Dermis microvascular lymphatic vessel endothelial cell (primary cell): Measurements from ENCODE around the gene TEX13C. TPM values are rescaled to one million over a fixed set of nuclear protein-coding genes. Genes with fewer than 3 reads are reported as not detected.
"Not testable (repeated sequence)": the region's sequence is repeated elsewhere in the genome, so short reads cannot be mapped to it uniquely, and the experiment has no call there.

Source experiments
- DNase-seq, 2 donors: peaks; one replicate each; pipeline versions ENCODE4 v3.0.0 to v3.0.0-alpha.2; 2010; ENCODE audit warnings: low read depth in 2 of 2
- total RNA-seq: library from RNA; depleted of rRNA; stranded (reverse); fragments of >200 nt; gene quantifications from 2 replicates; pipeline ENCODE4 v1.2.1, GENCODE V29; 2014

Gene TEX13C
- total RNA-seq, result not detected in 2 replicates

DNA sequence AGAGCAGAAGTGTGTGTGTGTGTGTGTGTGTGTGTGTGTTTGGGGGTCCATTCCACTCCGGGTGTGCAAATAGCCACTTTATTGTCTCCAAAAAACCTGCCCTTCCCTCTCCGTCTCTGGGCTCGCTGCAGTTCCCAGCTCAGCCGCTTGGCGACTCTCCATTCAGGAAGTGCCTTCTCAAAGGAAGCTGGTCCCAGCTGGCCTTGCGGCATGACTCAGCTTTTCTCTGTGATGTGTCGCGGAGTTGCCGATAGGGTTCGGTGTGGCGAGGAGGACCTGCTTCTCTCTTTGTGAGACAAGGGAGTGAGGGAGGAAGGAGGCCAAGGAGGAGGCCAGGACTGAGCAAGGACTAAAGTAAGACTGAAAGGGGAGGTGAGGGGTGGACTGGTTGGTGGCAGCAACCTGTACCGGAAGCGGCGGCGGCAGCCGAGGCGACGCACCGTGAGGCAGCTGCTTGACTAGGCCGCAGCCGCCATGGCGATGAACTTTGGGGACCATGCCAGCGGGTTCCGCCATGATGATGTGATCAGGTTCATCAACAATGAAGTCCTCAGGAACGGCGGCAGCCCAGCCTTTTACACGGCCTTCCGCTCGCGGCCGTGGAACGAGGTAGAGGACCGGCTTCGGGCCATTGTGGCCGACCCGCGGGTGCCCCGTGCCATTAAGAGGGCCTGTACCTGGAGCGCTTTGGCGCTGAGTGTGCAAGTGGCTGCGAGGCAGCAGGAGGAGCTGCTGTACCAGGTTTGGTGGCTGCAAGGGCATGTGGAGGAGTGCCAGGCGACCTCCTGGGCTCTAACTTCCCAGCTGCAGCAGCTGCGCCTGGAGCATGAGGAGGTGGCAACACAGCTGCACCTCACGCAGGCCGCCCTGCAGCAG is at the start of gene TEX13C:
Gene TEX13C (plus strand): TSS at position 226 of the 876 bp plus-strand sequence. CDS start 249 bp downstream, at position 475.
- DNase-seq, result no peak

DNA sequence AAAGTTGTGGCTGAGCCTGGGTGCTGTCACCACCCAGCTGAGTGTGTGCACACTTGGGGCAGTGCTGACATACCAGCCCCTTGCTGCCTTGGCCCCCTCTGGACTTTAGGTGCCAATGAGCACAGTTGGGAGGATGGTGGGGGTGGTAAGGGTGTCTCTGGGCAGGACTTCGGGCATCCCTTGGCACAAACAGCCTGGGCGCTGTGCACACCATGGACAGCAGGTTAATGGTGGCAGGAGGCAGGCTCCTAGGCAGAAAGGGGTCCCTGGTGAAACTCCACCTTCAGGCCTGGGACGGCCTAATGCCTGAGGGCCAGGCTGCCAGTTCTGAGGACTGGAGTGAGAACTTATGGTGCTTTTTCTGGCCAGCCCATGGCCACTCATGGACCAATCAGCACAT is 32.4 kb upstream of the TEX13C start:
- DNase-seq, result no peak

DNA sequence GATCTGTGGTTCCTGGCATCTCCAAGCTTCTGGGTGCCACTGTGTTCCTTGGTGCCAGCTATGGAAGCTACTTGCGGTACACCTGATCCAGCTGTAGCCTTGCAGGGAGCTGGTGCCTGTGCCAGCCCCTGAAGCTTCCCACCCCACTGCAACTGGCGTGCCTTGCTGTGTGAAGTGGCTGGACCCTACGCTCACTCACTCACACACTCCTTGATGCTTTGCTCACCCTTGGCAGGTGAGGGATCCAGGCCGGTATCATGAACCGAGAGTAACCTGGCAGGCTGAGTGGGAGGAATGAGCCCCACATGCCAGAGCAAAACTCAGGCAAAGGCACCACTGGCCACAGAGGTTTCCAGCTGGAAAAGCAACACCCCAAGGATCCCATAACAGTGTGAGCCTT is 31.3 kb upstream of the TEX13C start:
- DNase-seq, result no peak

DNA sequence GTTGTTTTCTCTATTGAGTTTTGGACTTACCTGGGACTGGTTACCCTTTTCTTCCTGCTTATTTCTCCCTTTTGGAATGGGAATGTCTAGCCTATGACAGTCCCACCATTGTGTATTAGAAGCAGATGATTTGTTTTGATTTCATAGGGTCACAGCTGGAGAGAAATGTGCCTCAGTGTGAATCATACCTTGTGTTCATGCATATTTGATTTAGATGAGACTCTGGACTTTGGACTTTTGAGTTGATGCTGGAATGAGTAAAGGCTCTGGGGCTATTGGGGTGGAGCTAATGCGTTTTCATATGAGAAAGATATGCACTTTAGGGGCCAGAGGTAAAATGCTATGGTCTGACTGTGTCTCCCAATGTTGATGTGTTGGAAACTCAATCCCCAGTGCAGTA is 30.5 kb upstream of the TEX13C start:
- no peak for DNase-seq

DNA sequence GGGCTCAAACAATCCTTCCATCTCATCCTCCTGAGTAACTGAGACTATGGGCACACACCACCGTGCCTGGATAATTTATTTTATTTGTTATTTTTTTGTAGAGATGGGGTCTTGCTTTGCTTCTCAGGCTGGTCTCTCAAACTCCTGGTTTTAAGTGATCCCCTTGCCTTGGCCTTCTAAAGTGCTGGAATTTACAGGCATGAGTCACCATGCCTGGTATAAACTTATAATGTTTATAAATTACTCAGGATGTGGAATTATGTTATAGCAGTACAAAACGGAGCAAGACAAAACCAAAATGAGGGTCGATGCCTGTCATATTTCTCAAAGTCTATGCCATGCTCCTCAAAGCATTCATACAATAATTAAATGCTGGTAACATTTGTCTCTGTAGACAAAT is 29.8 kb upstream of the TEX13C start:
- DNase-seq, result no peak

DNA sequence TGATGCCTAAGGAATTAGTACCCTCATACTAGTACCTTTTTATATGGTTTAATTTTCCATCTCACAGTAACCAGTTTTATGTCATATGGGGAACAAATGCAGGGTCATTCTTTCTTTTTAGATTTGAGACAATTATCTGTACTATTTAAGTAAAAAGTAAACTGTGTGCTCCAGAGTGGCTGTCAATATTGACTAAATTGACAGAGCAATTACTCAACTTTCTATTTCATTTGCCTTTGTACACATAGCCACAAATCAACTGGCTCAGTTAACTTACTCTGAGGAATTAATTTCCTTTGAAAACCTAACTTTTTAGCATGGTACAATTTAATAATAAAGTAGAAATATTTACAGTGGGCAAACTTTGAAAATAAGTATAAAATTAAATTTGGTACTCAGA is 28.5 kb upstream of the TEX13C start:
- no peak for DNase-seq

DNA sequence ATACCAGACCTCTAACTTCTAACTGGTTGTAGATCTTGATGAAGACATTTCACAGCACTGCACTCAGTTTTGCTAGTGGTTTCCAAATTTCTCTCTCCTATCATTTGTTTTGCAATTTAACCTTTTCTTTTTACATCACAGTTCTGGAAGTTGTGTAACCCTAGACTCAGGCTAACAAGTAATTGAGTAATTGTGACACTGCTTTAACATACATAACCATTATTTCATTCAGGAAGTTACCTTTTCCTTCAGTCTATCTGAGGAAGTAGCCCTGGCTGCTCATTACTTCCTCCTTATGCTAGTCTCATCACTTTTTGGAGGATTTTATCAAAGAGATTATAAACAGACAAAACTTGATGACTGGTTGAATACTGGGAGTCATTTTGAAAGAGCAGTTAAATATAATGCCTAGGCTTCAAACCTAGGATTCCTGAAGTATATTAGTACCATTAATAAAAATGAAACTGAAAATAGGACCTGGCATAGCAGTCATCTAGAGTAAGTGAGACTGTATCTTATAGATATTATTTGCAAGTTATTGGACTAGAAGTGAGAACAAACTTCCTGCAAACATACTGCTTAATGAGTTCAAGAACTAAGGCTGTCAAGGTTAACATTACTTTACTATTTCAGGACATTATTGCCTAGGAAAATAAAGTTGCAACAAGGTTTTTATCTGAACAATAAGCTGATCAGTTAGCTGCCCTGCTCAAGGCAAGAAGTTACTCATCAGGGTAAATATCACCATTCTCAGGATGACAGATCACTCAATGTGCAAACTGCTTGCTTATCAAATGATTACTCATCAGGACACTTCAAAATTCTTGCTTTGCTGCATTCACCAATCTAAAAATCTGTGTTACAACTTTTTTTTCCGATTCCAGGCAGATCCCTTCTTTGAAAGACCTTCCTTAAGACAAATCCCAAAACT is 25.6 kb upstream of the TEX13C start:
- DNase-seq, result no peak

DNA sequence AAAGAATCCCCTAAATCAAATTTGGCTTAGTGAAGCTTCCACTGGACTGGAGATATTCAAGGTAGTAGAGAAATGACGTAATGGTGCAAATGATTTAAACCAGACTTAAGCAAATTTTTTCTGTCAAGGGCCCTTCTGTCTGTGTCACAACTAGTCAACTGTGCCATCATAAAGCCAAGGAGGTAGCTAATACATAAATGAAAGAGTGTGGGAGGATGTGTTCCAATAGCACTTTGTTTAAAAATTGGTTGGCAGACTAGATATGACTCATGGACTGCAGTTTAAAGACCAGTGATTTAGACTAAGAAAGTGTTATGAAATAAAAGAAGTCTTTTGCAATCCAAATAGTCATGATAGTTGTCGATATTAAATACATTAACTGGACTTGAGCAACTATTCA is 24.3 kb upstream of the TEX13C start:
- DNase-seq, result no peak

DNA sequence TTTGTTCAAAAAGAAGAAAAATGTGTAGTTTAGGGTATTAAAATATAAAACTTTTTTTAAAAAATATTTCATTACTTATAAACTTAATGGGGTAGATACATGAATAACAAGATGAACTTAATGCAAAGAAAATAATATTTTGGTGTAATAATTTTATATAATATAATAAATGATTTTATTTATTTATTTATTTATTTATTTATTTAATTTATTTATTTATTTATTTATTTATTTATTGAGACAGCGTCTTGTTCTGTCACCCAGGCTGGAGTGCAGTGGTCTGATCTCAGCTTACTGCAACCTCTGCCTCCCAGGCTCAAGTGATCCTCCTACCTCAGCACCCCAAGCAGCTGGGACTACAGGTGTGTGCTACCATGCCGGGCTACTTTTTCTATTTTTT is 20.8 kb upstream of the TEX13C start:
- DNase-seq, result no peak

DNA sequence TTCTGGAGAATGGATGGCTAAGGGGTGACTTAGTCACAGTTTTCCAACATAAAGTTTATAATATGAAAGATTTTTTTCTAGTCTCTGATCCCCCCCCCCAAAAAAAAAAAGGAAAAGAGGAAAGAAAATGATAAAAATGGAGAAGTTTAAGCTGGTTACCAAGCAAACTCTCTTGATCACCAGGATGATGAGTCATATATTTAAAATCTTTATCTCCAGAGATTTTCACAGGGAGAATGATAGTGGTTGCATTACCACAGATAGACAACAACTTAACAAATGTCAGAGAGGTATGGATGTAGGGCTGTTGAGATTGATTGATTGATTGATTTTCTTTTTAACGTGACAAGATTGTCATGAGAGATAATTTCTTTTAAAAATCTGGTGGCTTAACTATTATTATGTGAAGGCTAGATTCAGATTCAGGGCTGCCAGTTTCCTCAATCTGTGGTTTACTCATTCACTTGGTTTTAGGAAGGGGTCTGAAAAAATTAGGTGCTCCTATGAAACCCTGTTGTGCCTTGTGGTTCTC is 13.3 kb upstream of the TEX13C start:
- DNase-seq, result no peak

DNA sequence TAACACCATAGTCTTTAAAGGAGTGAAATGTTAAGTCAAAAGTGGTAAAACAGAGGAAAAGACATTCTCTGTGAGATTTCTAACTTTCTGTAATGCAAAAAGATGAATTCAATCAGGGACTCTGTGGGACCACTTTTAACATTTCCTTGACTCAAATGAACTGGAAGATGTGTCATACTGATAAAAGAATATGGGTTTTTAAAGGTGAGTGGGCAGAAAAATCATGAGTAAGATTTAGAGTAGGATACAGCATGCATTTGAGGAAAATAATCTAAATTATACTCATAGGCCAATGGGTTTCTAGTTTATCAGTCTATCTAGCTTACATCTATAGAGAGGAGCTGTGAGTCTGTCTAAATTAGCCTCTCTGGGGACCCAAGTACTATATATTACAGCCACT is 11.0 kb upstream of the TEX13C start:
- no peak for DNase-seq

DNA sequence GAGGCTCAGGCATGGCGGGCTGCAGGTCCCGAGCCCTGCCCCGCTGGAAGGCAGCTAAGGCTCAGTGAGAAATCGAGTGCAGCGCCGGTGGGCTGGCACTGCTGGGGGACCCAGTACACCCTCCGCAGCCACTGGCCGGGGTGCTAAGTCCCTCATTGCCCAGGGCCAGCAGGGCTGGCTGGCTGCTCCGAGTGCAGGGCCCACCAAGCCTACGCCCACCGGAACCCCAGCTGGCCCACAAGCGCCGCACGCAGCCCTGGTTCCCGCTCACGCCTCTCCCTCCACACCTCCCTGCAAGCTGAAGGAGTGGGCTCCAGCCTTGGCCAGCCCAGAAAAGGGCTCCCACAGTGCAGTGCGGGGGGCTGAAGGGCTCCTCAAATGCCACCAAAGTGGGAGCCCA is 505 bp upstream of the TEX13C start:
- DNase-seq, result not testable (repeated sequence)

DNA sequence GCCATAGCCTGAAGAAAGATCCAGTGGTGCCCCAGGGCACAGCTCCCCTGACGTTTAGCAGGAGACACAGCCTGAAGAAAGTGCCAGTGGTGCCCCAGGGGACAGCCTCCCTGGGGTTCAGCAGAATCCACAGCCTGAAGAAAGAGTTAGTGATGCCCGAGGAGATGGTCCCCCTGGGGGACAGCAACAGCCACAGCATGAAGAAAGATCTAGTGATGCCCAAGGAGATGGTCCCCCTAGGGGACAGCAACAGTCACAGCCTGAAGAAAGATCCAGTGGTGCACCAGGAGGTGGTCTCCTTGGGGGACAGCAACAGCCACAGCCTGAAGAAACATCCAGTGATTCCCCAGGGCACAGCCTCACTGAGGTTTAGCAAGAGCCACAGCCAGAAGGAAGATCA is 2.8 kb downstream of the TEX13C start:
- no peak for DNase-seq

DNA sequence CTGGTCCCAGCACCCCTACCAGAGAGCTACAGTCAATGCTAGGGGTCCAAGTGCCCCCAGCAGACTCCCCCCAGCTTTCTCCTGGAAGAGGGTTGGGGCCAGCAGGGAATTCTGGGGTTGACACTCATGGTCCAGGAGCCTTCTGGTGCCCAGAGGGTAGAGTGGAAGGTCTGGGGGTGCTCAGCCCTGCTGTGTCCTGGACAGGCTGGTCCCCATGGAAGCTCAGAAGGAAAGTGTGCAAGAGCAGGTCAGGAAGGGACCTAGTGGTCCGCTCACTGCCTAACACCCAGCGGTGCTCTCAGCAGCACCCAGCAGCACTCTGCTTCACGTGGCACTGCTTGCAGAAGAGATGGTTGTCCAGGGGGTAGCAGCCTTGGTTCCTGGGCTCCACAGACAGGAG is 6.9 kb downstream of the TEX13C start:
- no peak for DNase-seq

DNA sequence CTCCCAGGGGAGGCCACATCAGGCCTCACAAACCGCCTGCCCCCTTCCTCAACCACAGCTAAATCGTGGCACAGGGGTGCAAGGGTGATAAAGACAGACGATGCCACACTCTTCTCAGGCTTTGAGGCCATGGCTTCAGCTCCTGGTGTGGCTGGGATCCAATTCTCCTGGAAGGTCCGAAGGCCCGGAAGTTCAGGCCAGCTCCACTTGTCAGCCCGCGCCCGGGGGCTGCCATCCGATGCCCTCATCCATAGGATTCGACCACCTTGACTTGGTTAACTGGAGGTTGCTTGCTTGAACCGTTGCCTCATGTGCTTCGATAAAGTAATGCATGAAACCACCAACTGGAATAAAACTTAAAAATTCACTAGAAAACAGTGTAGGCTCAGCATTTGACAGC is 8.2 kb downstream of the TEX13C start:
- DNase-seq, result no peak

DNA sequence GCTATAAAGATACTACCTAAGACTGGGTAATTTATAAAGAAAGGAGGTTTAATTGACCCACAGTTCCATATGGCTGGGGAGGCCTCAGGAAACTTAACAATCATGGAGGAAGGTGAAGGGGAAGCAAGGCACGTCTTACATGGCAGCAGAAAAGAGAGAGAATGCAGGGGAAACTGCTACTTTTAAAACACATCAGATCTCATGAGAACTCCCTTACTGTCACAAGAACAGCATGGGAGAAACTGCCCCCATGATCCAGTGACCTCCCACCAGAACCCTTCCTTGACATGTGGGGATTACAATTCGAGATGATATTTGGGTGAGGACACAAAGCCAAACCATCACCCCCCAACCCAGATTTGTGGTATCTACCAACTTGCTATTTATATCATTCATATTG is 13.9 kb downstream of the TEX13C start:
- no peak for DNase-seq

DNA sequence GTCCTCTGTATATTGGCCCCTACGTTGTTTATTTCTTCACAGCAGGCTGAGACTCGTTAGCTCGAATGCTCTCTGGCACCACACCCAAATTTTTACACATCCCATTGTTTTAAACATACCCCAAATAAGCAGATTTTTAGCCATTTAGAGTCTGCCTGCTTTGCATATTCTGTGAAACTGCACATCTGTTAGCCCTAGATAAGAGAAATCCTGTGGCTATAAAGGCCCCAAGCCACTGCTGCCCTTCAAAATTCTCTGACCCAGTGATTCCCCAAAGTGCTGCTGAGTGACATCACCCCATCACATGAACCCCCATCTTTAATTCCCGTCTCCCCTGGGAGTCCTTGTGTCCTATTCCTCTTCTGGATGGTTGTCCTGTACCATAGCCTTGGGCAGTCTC is 20.8 kb downstream of the TEX13C start:
- DNase-seq, result no peak

DNA sequence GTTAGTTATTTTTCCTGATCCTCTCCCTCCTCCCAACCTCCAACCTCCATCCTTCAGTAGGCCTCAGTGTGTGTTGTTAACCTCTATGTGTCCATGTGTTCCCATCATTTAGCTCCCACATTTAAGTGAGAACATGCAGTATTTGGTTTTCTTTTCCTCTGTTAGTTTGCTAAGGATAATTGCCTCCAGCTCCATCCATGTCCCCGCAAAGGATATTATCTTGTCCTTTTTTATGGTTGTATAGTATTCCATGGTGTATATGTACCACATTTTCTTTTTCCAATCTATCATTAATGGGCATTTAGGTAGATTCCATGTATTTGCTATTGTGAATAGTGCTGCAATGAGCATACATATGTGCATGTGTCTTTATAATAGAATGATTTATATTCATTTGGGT is 54.5 kb downstream of the TEX13C start:
- no peak for DNase-seq
